ENCODE measurements around the gene GPA33.

DNA sequence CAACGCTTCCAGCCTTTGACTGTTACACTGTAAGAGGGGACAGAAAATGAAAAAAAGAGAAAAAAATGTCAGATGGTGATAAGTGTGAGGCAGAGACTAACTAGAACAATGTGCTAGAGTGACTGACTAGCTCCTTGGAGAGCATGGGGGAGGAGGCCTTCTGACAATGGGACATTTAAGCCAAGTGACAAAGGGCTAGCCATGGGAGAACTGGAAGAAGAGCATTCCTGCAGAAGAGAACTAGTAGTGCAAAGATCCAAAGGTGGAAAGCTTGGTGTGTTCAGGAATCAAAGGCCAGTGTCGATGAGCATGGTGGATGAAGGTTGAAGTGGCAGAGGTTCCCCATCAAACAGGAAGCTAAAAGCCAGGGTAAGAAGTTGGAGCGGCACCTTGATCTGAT lies 29.5 kb upstream of the GPA33 start:
- TF ChIP-seq, protein P1, sequence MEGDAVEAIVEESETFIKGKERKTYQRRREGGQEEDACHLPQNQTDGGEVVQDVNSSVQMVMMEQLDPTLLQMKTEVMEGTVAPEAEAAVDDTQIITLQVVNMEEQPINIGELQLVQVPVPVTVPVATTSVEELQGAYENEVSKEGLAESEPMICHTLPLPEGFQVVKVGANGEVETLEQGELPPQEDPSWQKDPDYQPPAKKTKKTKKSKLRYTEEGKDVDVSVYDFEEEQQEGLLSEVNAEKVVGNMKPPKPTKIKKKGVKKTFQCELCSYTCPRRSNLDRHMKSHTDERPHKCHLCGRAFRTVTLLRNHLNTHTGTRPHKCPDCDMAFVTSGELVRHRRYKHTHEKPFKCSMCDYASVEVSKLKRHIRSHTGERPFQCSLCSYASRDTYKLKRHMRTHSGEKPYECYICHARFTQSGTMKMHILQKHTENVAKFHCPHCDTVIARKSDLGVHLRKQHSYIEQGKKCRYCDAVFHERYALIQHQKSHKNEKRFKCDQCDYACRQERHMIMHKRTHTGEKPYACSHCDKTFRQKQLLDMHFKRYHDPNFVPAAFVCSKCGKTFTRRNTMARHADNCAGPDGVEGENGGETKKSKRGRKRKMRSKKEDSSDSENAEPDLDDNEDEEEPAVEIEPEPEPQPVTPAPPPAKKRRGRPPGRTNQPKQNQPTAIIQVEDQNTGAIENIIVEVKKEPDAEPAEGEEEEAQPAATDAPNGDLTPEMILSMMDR (IDR thresholded peaks at IDR 0.05; ENCODE audit: poor library complexity), result no peak
- TF ChIP-seq EZH2 (IDR thresholded peaks at IDR 0.05; ENCODE audit: borderline replicate concordance), result no peak
- TF ChIP-seq EZH2phosphoT487 (IDR thresholded peaks at IDR 0.05; ENCODE audit: low read depth, severe bottlenecking, unreplicated experiment), result no peak
